SK-N-SH (cell line): ENCODE results near the gene TAF11L3.
"Not testable (repeated sequence)": the region's sequence is repeated elsewhere in the genome, so short reads cannot be mapped to it uniquely, and the experiment has no call there.

Experiments used
- EP300 ChIP-seq, 2 experiments: IDR thresholded peaks; 2 replicates each; pipeline versions ENCODE4 v1.4.0 to v1.6.1; 2012; ENCODE audit warnings: borderline replicate concordance in 1 of 2, low read depth in 1 of 2, low read length in 1 of 2
- EZH2phosphoT487 ChIP-seq: fragments of 200-600 bp; sonication (generic); IDR thresholded peaks from 2 replicates; pipeline ENCODE4 v1.6.1; 2017; ENCODE audit warnings: low read depth, mixed run types, mild to moderate bottlenecking, antibody characterized with exemption, moderate library complexity, borderline replicate concordance
- MXI1 ChIP-seq: IDR thresholded peaks from 2 replicates; pipeline ENCODE4 v1.6.1; 2012; ENCODE audit warnings: mild to moderate bottlenecking, low read depth, low read length, improper control_type of control experiment
- POLR2AphosphoS5 ChIP-seq: IDR thresholded peaks from 2 replicates; pipeline ENCODE4 v1.6.1; 2012; ENCODE audit warnings: low read depth, low read length
- SIN3A ChIP-seq: IDR thresholded peaks from 2 replicates; pipeline ENCODE4 v1.6.1; 2012; ENCODE audit warnings: low read depth, mild to moderate bottlenecking, low read length, moderate library complexity, borderline replicate concordance
- TEAD4 ChIP-seq: IDR thresholded peaks from 2 replicates; pipeline ENCODE4 v1.4.0; 2012; ENCODE audit warnings: mild to moderate bottlenecking, borderline replicate concordance; ENCODE audit not compliant: insufficient read depth

DNA sequence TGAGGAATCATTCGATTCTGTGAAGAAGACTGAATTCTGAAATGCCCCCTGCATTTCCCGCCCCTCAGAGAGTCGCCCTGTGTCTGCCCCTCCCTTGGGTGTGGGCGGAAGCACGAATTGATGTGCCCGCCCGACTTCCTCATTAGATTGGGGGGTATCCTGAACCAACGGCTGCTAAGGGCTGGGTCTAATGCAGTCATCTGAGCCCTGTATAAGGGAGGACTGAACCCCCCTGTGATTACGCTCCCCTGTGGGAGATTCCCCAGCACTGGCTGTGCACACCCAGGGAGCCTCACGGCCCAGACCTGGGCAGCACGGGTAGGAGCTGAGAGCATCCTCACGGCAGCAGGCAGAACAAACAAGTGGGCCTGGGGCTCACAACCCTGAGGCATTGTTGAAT lies 641 bp upstream of the TAF11L3 start:
- TF ChIP-seq EZH2phosphoT487; TEAD4; SIN3A; EP300 (IDR thresholded peaks at IDR 0.05; ENCODE audit: borderline replicate concordance in 1 of 2, low read depth in 1 of 2, low read length in 1 of 2); POLR2AphosphoS5; MXI1: not testable (repeated sequence)
